ENCODE data around the gene GAL3ST3. TPM values are rescaled to one million over a fixed set of nuclear protein-coding genes. Genes with fewer than 3 reads are reported as not detected.

The GAL3ST3 gene
- total RNA-seq, 3 donors from 2014 or later, result not detected

GRCh38 chr11:66007201-66007634 is 41.7 kb downstream of the GAL3ST3 start:
- ATAC-seq (no peak), DNase-seq (no peak)
- Mint-ChIP-seq H3K4me3 (no peak overlapping the region), H3K4me1 (ENCODE audit: low read depth) (peaks cover 8% of the 10 kb centered on the region), H3K27me3 (ENCODE audit: low read depth) (peaks cover 10% of the 10 kb centered on the region), H3K36me3 (ENCODE audit: insufficient read depth) (peaks cover 10% of the 10 kb centered on the region), H3K9me3 (no peaks in the 10 kb centered on the region)

- DNase-seq, result no peak
- H3K36me3 Mint-ChIP-seq (ENCODE audit: insufficient read depth), result peaks cover 10% of the 10 kb centered on the region
These were observed 42.1 kb downstream of the GAL3ST3 start for GRCh38 chr11:66006891-66007176.

DNA sequence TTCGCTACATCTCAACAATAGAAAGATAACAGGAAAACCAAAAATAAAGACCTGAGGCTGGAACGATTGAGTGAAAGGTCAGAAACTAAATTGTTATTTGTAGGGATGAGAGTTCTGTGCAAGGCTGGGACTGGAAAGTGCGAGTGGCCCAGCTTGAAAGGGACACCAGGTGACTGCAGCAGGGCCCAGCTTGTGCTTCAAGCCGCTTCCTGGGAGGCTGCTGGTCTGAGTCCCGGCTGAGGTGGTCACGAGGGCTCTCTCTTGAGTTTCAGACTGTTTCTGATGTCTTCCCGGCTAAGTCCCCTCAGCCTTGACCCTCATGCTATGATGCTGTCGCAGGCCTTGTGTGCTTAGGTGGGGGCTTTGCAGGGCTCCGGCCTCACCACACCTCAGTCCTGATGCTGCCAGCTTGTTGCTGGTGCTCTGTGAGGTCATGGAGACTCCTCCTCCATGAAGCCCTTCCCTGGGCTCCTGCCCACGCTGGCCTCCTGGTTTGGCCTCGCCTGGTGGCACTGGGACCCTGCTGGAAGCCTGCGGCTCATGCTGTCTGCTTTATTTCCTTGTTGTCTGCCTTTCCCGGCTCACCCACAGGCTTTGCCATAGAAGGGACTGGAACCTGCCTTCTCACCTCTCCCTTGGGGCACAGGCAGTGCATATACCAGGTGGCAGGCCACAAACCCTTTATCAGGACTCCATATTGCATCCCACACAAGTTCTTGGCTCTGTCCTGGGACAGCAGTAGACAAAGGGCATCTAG is 42.6 kb downstream of the GAL3ST3 start:
- Mint-ChIP-seq H3K4me1 (ENCODE audit: low read depth) (peaks cover 11% of the 10 kb centered on the region), H3K27me3 (ENCODE audit: low read depth) (peaks cover 7% of the 10 kb centered on the region), H3K4me3 (no peak overlapping the region), H3K9me3 (no peaks in the 10 kb centered on the region), H3K36me3 (ENCODE audit: insufficient read depth) (peaks cover 10% of the 10 kb centered on the region)
- DNase-seq, result no peak
- ATAC-seq, result no peak

More at GRCh38 chr11:66006891-66007176, 42.1 kb downstream of the GAL3ST3 start:
- Mint-ChIP-seq H3K4me3 (no peak overlapping the region), H3K4me1 (ENCODE audit: low read depth) (peaks cover 9% of the 10 kb centered on the region), H3K27me3 (ENCODE audit: low read depth) (peaks cover 10% of the 10 kb centered on the region), H3K9me3 (no peaks in the 10 kb centered on the region)
- ATAC-seq, result no peak

DNA sequence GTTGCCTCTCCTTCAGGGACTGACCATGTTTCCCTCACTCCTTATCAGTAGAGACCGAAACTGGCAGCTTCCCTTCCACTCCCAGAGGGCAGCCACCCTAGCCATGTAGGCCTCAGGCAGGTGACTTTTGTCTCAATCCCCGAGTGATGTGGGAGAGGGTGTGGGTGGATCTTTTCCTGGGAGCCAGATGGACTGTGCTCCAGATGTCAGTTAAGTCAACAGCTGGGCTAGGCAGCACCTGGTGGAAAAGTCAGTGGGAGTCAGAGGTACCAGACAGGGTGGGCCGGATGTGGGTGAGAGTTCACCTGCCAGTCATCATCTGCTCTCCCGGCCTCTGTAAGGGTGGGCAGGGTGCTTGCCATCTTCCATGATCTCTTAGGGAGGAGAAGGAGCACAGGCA is 44.8 kb downstream of the GAL3ST3 start:
- Mint-ChIP-seq H3K36me3 (ENCODE audit: insufficient read depth) (peaks cover 12% of the 10 kb centered on the region), H3K27me3 (ENCODE audit: low read depth) (no peaks in the 10 kb centered on the region), H3K9me3 (no peaks in the 10 kb centered on the region), H3K4me1 (ENCODE audit: low read depth) (peaks cover 23% of the 10 kb centered on the region), H3K4me3 (peak overlapping the region; percentile 97)
- ATAC-seq, result no peak
- DNase-seq, result no peak

- Mint-ChIP-seq H3K36me3 (ENCODE audit: insufficient read depth) (peaks cover 21% of the 10 kb centered on the region), H3K4me3 (peak overlapping the region; percentile 97), H3K9me3 (no peaks in the 10 kb centered on the region), H3K4me1 (ENCODE audit: low read depth) (peaks cover 23% of the 10 kb centered on the region), H3K27me3 (ENCODE audit: low read depth) (no peaks in the 10 kb centered on the region)
- ATAC-seq (no peak), DNase-seq (no peak)
These were observed 45.7 kb downstream of the GAL3ST3 start for GRCh38 chr11:66003291-66003690.

DNA sequence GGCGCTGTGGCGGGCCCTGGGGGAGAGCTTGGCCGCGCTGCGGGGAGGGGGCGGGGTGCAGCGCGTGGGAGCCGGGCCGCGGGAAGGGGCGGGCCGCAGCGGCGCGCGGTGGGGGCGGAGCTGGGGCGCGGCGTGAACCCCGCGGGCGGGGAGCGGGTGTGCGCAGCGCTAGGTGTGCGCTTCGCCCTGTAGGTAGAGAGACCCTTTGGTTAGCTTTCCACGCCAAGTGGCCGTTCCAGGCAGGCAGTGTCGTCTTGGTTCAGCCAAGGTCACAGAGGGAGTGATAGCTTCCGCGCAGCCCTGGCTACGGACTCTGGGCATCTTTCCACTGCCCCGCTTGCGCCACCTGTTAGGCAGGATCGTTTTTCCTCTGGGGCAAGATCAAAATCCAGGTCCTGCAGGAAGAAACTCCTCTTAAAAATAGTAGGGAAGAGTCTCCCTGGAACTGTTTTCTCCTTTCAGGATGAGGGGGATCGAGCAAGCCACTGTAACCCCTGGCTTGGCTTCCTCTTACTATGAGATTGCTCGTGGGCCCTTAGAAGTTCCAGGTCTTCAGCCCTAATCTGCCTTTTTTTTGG is 46.2 kb downstream of the GAL3ST3 start:
- no peaks in the 10 kb centered on the region for H3K9me3 Mint-ChIP-seq
- peak overlapping the region; percentile 97 for H3K4me3 Mint-ChIP-seq
- peaks cover 26% of the 10 kb centered on the region for H3K36me3 Mint-ChIP-seq (ENCODE audit: insufficient read depth)
- peaks cover 23% of the 10 kb centered on the region for H3K4me1 Mint-ChIP-seq (ENCODE audit: low read depth)
- no peaks in the 10 kb centered on the region for H3K27me3 Mint-ChIP-seq (ENCODE audit: low read depth)
- ATAC-seq (peak; percentile 75 to 77), DNase-seq (peak; percentile 67)

GRCh38 chr11:66001942-66002647 is 46.9 kb downstream of the GAL3ST3 start, which contains the start of the genes BANF1 and EIF1AD:
BANF1 (plus strand) TSS chr11:66002503; CDS start chr11:66003251, 748 bp downstream.
EIF1AD (minus strand) TSS chr11:66002157; CDS start chr11:66000389, 1,768 bp downstream.
- Mint-ChIP-seq H3K36me3 (ENCODE audit: insufficient read depth) (peaks cover 33% of the 10 kb centered on the region), H3K4me1 (ENCODE audit: low read depth) (peaks cover 23% of the 10 kb centered on the region), H3K27me3 (ENCODE audit: low read depth) (no peaks in the 10 kb centered on the region), H3K4me3 (peak within 1 kb of the TSS; percentile 97), H3K9me3 (no peaks in the 10 kb centered on the region)
- ATAC-seq (peak; percentile 93 to 95), DNase-seq (peak; percentile 86)

DNA sequence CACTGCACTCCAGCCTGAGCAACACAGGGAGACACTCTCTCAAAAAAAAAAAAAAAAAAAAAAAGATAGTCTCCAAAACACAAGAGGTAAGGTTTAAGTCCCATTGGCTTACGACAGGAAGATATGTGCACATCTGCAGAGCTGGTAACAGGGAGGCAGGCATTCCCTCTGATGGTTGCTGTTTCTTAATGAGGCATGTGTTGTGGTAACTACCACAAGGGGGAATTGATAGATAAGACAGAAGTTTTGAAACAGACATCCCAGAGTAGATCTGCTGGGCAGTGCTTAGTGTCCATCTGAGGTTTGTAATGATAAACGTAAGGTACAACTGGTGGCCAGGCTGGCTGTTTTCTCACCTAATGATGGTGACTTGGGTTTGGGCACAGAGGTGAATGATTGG is 51.7 kb downstream of the GAL3ST3 start:
- peaks cover 15% of the 10 kb centered on the region for H3K4me1 Mint-ChIP-seq (ENCODE audit: low read depth)
- no peaks in the 10 kb centered on the region for H3K9me3 Mint-ChIP-seq
- no peak for DNase-seq
- H3K27me3 Mint-ChIP-seq (ENCODE audit: low read depth), result no peaks in the 10 kb centered on the region
- no peak overlapping the region for H3K4me3 Mint-ChIP-seq
- H3K36me3 Mint-ChIP-seq (ENCODE audit: insufficient read depth), result peaks cover 25% of the 10 kb centered on the region
- ATAC-seq, result no peak

DNA sequence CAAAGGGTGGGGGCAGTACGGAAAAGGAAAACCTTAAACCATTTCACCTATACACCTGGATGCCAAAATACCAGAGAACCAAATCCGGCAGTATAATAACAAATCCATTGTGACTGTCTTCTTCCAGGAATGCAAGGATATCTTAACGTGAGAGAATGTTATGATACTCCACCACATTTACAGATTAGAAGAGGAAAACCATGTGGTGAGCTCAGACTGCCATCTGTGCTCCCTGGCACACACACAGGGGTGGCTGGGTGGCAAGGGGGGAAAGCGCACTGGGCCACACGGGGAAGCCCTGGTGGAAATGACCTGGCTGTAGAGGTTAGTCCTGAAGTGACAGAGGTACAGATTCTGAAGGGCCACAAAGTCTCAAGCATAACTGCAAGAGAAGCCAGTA is 56.9 kb downstream of the GAL3ST3 start:
- H3K4me1 Mint-ChIP-seq (ENCODE audit: low read depth), result peaks cover 5% of the 10 kb centered on the region
- H3K4me3 Mint-ChIP-seq, result no peak overlapping the region
- ATAC-seq (no peak), DNase-seq (no peak)
- H3K9me3 Mint-ChIP-seq, result no peaks in the 10 kb centered on the region
- no peaks in the 10 kb centered on the region for H3K27me3 Mint-ChIP-seq (ENCODE audit: low read depth)
- peaks cover 3% of the 10 kb centered on the region for H3K36me3 Mint-ChIP-seq (ENCODE audit: insufficient read depth)

Other genes with a start within 250 kb of the GAL3ST3 start
- 1 to 10 TPM in 1 of 3 donors, under 1 TPM in 2; 0.52 to 1.4 (median 0.56) TPM for gene SNX32, start 215.2 kb downstream of the GAL3ST3 start, total RNA-seq
- 1,000 to 10,000 TPM in 1 of 3 donors, 100 to 1,000 TPM in 2; 944 to 1,135 (median 977) TPM for gene CFL1, start 191.0 kb downstream of the GAL3ST3 start, total RNA-seq
- 10 to 100 TPM; 60.8 to 72.9 (median 60.8) TPM for gene MUS81, start 188.7 kb downstream of the GAL3ST3 start, total RNA-seq
- 1 to 10 TPM; 1.0 to 2.9 (median 2.0) TPM for gene EFEMP2, start 176.4 kb downstream of the GAL3ST3 start, total RNA-seq
- 10 to 100 TPM in 2 of 3 donors, 1 to 10 TPM in 1; 8.4 to 12.3 (median 11.2) TPM for gene CTSW, start 169.3 kb downstream of the GAL3ST3 start, total RNA-seq
- gene FIBP, start 160.7 kb downstream of the GAL3ST3 start, total RNA-seq, result 10 to 100 TPM; 72.8 to 86.1 (median 83.9) TPM
- 100 to 1,000 TPM in 1 of 3 donors, 10 to 100 TPM in 2; 77.8 to 116 (median 95.6) TPM for gene CCDC85B, start 158.5 kb downstream of the GAL3ST3 start, total RNA-seq
- 10 to 100 TPM; 75.6 to 77.2 (median 76.9) TPM for gene FOSL1, start 148.8 kb downstream of the GAL3ST3 start, total RNA-seq
- gene C11orf68, start 130.1 kb downstream of the GAL3ST3 start, total RNA-seq, result 10 to 100 TPM; 13.9 to 15.4 (median 14.0) TPM
- 100 to 1,000 TPM in 2 of 3 donors, 10 to 100 TPM in 1; 96.1 to 118 (median 106) TPM for gene DRAP1, start 129.7 kb downstream of the GAL3ST3 start, total RNA-seq
- not detected for gene TSGA10IP, start 103.7 kb downstream of the GAL3ST3 start, total RNA-seq
- 100 to 1,000 TPM in 2 of 3 donors, 10 to 100 TPM in 1; 90.8 to 105 (median 100) TPM for gene SART1, start 87.4 kb downstream of the GAL3ST3 start, total RNA-seq
- 10 to 100 TPM; 71.4 to 76.9 (median 76.0) TPM for gene EIF1AD, start 47.0 kb downstream of the GAL3ST3 start, total RNA-seq
- 100 to 1,000 TPM; 286 to 337 (median 326) TPM for gene BANF1, start 46.7 kb downstream of the GAL3ST3 start, total RNA-seq
- gene CST6, start 37.2 kb downstream of the GAL3ST3 start, total RNA-seq, result 1 to 10 TPM in 1 of 3 donors, under 1 TPM in 2; 0.38 to 1.0 (median 0.45) TPM
- gene CATSPER1, start 22.7 kb downstream of the GAL3ST3 start, total RNA-seq, result not detected
- 100 to 1,000 TPM; 368 to 384 (median 376) TPM for gene SF3B2, start 3.2 kb upstream of the GAL3ST3 start, total RNA-seq
- gene PACS1, start 21.1 kb upstream of the GAL3ST3 start, total RNA-seq, result 10 to 100 TPM; 43.4 to 46.3 (median 44.8) TPM
- gene KLC2, start 208.5 kb upstream of the GAL3ST3 start, total RNA-seq, result 10 to 100 TPM; 86.3 to 92.2 (median 89.2) TPM
- gene RAB1B, start 219.5 kb upstream of the GAL3ST3 start, total RNA-seq, result 100 to 1,000 TPM; 118 to 125 (median 120) TPM
- gene CNIH2, start 229.0 kb upstream of the GAL3ST3 start, total RNA-seq, result 1 to 10 TPM; 1.4 to 1.8 (median 1.7) TPM
- gene YIF1A, start 240.0 kb upstream of the GAL3ST3 start, total RNA-seq, result 100 to 1,000 TPM; 154 to 170 (median 159) TPM
- gene TMEM151A, start 242.7 kb upstream of the GAL3ST3 start, total RNA-seq, result under 1 TPM in 1 of 3 donors, not detected in 2; 0.11 TPM

Data from activated T-cell treated with anti-CD3 and anti-CD28 coated beads, Interleukin-2, amount 50 U/mL, for 4 hours (primary cell).